Activated CD4-positive, alpha-beta T cell treated with anti-CD3 and anti-CD28 coated beads, Interleukin-2, amount 50 U/mL, for 1 hour (primary cell): ENCODE data around the gene SELENOW.
A peak's percentile ranks its signal among the peaks of the same experiment; 100 is the strongest.
"Not testable (repeated sequence)": the region's sequence is repeated elsewhere in the genome, so short reads cannot be mapped to it uniquely, and the experiment has no call there.

Experiments used
- DNase-seq: peaks from one replicate; pipeline ENCODE4 v3.0.0-alpha.2; 2020

The SELENOW gene

DNA sequence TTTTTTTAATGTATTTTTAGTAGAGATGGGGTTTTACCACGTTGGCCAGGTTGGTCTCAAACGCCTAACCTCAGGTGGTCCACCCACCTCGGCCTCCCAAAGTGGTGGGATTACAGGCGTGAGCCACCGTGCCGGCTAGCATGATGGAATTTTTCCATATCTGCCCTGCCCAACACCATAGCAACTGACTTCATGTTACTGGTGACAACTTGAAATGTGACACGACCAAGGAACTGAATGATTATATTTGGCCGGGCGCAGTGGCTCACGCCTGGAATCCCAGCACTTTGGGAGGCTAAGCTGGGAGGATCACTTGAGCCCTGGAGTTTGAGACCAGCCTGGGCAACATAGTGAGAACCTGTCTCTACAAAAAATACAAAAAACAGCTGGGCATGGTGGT is 8.8 kb downstream of the SELENOW start:
- DNase-seq = not testable (repeated sequence)

DNA sequence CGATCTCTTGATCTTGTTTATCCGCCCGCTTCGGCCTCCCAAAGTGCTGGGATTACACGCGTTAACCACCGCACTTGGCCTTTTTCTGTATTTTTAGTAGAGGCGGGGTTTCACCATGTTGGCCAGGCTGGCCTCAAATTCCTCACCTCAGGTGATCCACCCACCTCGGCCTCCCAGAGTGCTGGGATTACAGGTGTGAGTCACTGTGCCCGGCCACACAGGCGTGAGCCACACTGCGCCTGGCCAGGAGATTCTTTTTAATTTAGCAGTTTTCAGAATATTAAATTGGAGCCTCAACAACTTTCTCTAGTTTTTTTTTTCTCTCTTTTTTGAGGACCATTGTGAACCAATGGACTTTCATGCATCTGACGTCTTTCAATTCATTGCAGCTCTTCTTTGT is 11.3 kb downstream of the SELENOW start:
- DNase-seq = not testable (repeated sequence)

DNA sequence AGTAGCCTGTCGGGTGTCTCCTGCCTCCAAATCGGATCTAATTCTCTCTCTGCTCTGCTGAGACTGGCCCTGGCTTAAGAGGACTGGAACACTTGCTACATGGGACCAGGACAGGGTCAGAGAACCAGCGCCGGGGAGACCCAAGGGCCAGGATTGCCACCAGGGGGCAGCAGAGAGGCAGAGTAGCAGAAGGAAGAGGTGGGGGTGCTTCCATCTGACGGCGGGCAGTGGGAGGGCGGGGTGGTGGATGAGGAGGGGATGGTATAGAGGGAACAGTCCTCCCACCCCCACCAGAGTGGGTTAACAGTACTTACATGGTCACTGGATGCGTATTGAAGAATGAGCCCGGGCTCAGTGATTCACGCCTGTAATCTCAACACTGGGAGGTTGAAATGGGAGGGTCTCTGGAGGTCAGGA is 11.9 kb downstream of the SELENOW start:
- DNase-seq = peak; percentile 88

DNA sequence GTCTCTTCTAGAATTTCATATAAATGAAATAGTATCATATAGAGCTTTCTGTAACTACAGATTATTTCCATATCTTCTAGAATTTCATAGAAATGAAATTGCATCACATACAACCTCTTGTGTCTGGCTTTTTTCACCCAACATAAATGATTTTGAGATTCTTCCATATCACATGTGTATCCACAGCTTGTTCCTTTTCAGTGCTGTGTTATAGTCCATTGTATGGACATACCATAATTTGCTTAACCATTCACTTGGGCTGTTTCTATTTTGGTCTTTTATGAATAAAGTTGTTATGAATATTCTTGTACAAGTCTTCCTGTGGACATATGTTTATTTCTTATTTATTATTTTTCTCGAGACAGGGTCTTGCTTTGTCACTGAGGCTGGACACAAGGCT is 14.1 kb downstream of the SELENOW start:
- DNase-seq = no peak

GRCh38 chr19:47794526-47794925 is 16.0 kb downstream of the SELENOW start:
- no peak for DNase-seq

GRCh38 chr19:47796785-47797184 is 18.3 kb downstream of the SELENOW start:
- no peak for DNase-seq

DNA sequence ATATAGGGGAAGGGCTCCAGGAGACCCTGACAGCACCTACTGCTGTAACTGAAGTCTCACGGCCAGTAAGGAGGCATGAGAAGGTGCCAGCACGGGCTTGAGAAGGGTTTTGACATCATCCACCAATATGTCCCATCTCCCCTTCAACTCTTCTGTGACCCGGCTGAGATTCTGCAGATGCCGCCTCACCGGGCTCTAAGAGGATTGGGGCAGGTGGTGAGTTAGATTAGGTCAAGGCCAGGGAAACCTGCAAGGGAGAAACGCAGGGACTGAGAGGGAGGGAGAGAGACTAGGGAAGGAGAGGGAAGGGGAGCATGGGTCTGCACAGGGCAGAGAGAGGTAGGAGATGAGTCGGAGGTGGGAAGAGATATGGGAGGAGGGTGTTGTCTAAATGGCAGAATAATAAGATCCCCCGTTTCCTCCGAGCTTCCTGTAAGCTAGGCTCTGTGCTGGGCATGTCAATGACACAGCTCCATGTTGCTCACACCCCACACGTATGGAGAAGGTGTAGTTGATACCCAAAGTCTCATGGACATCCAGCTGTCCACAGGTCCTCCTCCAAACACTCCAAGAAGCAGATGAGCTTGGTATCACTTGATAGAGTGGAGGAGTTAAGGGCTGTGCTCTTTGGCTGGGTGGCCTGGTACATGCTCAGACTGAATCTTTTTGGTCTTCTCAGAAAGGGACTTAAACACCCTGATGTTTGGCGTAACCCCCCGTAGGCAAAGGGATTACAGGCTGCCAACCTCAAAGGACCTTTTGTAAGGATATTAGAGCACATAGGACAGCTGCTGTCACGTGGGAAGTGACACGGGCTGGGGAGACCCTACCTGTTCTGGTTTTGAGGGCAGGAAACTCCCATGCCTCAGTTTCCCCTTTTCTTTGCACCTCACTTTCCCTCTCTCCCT is 19.7 kb downstream of the SELENOW start:
- no peak for DNase-seq

DNA sequence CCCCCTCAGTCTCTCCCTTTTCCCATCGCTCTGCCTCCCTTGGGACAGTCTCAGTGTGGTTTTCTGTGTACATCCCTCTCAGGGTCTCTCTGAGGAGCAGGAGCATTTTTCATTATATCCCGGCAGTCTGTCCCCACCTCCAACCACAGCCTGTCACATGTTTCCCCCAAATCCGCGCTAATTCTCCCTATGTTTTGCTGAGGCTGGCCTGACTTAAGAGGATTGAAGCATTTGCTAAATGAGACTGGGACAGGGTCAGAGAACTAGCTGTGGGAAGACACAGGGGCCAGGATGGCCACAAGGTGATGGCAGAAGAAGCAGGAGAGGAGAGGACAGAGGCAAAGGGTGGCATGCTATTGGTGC is 20.4 kb downstream of the SELENOW start:
- no peak for DNase-seq

- DNase-seq = no peak
Measured at GRCh38 chr19:47801270-47801669, 22.8 kb downstream of the SELENOW start.

GRCh38 chr19:47802521-47803043 is 24.1 kb downstream of the SELENOW start:
- no peak for DNase-seq

- DNase-seq = not testable (repeated sequence)
Measured at GRCh38 chr19:47803148-47803547, 24.6 kb downstream of the SELENOW start.

- DNase-seq = not testable (repeated sequence)
Measured at GRCh38 chr19:47803671-47804070, 25.2 kb downstream of the SELENOW start.

DNA sequence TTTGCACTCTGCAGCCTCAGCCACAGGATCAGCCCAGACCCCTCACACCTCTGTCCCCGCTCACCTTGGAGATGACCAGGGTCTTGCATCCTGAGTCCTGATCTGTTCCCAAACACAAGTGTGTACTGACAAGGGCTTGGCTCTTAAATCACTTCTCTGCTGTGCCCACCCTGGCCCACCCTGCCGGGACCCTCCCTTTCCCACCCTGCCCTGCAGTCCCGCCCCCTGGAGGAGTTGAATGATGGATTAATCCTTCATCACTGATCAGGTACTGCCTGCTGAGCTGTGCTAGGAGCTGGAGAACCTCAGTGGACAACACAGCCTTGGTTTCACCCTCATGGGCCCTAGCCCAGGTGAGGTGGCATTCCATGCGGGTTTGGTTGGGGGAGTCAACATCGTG is 25.9 kb downstream of the SELENOW start, which contains the start of gene TPRX1:
TSS of gene TPRX1 (minus strand) at position 101 of the 400 bp plus-strand sequence. CDS start at position 89, 12 bp downstream.
- DNase-seq = not testable (repeated sequence)

- no peak for DNase-seq
Measured at GRCh38 chr19:47805313-47805712, 26.8 kb downstream of the SELENOW start.

- no peak for DNase-seq
Measured at GRCh38 chr19:47806435-47806834, 27.9 kb downstream of the SELENOW start.

GRCh38 chr19:47813304-47813994 is 34.9 kb downstream of the SELENOW start:
- peak; percentile 78 for DNase-seq

GRCh38 chr19:47813995-47814328 is 35.5 kb downstream of the SELENOW start:
- no peak for DNase-seq

DNA sequence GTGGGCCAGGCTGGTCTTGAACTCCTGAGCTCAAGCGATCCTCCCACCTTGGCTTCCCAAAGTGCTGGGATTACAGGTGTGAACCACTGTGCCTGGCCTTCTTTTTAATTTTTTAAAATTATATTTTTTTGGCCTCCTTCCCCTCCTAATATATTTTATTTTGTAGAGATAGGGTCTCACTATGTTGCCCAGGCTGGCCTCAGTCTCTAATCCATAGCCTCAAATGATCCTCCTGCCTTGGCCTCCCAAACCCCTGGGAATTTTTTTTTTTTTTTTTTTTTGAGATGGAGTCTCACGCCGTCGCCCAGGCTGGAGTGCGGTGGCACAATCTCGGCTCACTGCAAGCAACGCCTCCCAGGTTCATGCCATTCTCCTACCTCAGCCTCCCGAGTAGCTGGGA is 37.8 kb downstream of the SELENOW start:
- DNase-seq = not testable (repeated sequence)

GRCh38 chr19:47818221-47818620 is 39.7 kb downstream of the SELENOW start:
- DNase-seq = not testable (repeated sequence)

DNA sequence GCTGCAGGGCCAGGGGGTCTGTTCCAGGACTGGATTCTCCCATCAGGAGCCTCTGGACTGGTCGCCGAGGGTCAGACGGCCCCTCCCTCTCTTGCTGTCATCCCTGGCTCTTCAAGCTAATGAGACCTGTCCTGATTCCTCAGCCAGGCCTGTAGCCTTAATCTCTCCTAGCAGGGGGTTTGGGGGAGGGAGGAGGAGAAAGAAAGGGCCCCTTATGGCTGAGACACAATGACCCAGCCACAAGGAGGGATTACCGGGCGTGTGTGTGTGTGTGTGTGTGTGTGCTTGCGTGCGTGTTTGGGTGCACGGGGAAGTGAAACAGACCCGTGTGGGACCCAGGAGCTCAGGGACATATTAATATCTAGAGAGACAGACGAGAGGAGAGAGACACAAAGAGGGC is 41.4 kb downstream of the SELENOW start:
- DNase-seq = no peak

GRCh38 chr19:47820410-47820809 is 41.9 kb downstream of the SELENOW start:
- no peak for DNase-seq

DNA sequence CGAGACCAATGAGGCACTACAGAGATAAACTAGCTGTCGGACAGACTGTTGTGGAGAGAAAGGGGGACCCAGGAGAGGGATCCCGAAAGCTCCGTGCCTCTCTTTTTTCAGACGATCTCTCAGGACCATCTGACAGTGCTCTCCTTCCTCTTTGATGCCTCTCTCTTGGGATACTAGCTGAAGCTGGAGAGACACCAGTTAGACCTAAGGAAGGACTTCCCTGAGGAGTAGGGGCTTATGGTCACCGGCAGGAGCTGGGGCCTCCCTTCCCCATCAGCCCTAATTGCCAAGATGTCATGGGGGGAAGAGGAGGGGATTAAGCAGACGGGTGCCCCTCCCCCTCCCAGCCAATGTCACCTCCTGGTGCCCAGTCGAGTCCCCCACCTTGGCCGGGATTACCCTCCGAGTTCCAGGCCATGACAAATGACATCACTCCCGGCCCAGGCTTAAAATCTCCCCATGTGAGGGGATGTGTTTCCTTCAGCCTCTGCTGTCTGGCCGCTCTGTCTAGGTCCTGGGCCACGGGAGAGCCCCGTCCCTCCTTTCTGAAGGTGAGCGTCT is 43.0 kb downstream of the SELENOW start, which contains the start of gene CRX:
TSS of gene CRX (plus strand) at position 478 of the 561 bp plus-strand sequence. CDS start 12,507 bp downstream, outside the sequence.
- no peak for DNase-seq

DNA sequence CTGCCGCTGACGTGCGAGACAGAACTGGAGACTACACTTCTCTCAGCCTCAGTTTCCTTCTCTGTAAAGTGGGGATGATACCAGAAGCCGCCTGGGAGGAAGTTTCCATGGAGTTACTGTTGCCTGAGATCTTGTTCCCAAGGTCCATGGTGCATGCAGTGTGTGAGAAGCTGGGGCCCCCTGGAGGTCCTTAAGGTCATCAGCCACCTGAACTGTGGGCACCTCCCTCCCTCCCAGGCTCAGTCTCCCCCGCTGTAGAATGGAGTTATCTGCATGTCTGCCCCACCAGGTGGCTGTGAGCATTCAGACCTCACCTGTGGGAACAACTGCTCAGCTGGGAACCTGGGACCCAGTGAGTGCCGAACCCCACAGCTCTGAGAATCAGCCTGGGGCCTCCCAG is 45.9 kb downstream of the SELENOW start:
- no peak for DNase-seq
